ENCODE measurements around the gene IRGC. TPM values are rescaled to one million over a fixed set of nuclear protein-coding genes. Genes with fewer than 3 reads are reported as not detected.
A peak's percentile ranks its signal among the peaks of the same experiment; 100 is the strongest.

IRGC gene
- total and polyA plus RNA-seq, 2 experiments from 2014 or later = not detected

- TF ChIP-seq EZH2 (IDR thresholded peaks at IDR 0.05; ENCODE audit: insufficient read depth, poor library complexity, severe bottlenecking) = no peak
- TF ChIP-seq EZH2phosphoT487 (IDR thresholded peaks at IDR 0.05; ENCODE audit: insufficient read depth, low read depth) = no peak
- Histone ChIP-seq H3K4me3 (peak overlapping the region; percentile 87), H3K27ac (peak overlapping the region; percentile 95), H3F3A (ENCODE audit: insufficient read depth) (peaks cover 67% of the 10 kb centered on the region), H2AFZ (peak overlapping the region; percentile 68), H4K20me1 (ENCODE audit: insufficient read depth) (no peaks in the 10 kb centered on the region), H3K9me3 (ENCODE audit: low read depth) (no peaks in the 10 kb centered on the region), H3K9me2 (ENCODE audit: insufficient read depth) (no peaks in the 10 kb centered on the region), H3K36me3 (ENCODE audit: low read depth) (peaks cover 6% of the 10 kb centered on the region; the same call in 1 of the 2 replicates), H3K4me2 (ENCODE audit: unreplicated experiment) (peak overlapping the region; percentile 99), H3K79me2 (ENCODE audit: insufficient read depth) (peaks cover 31% of the 10 kb centered on the region), H3K4me1 (ENCODE audit: insufficient read depth) (peaks cover 73% of the 10 kb centered on the region), H3K27me3 (replicated peaks; ENCODE audit: insufficient read depth) (no peaks in the 10 kb centered on the region), H3K9ac (peak overlapping the region; percentile 95)
- DNase-seq = peak; percentile 67
- in situ Hi-C loops (cut with MboI) = no loop called here
- 7% methylated on average over 28 of the region's 28 CpGs for WGBS, 2 experiments (ENCODE audit: low coverage in 1 of 2, low lambda C conversion rate in 2 of 2, missing lambda C conversion rate in 2 of 2)
Measured at GRCh38 chr19:43755256-43755801, 39.5 kb downstream of the IRGC start.

GRCh38 chr19:43759515-43759914 is 43.6 kb downstream of the IRGC start:
- H3K9ac ChIP-seq = peak overlapping the region; percentile 16; the same call in 1 of the 2 replicates
- 31% methylated on average over 5 of the region's 5 CpGs for WGBS, 2 experiments (ENCODE audit: low coverage in 1 of 2, low lambda C conversion rate in 2 of 2, missing lambda C conversion rate in 2 of 2)
- peaks cover 77% of the 10 kb centered on the region for H3K4me1 ChIP-seq (ENCODE audit: insufficient read depth)
- no peaks in the 10 kb centered on the region for H3K9me3 ChIP-seq (ENCODE audit: low read depth)
- no peaks in the 10 kb centered on the region for H3K27me3 ChIP-seq (replicated peaks; ENCODE audit: insufficient read depth)
- H3K27ac ChIP-seq = peak overlapping the region; percentile 71
- H3K4me2 ChIP-seq (ENCODE audit: unreplicated experiment) = peak overlapping the region; percentile 29
- TF ChIP-seq EZH2phosphoT487 (IDR thresholded peaks at IDR 0.05; ENCODE audit: insufficient read depth, low read depth) (no peak), EZH2 (IDR thresholded peaks at IDR 0.05; ENCODE audit: insufficient read depth, poor library complexity, severe bottlenecking) (no peak)
- peak; percentile 93 for DNase-seq
- H3F3A ChIP-seq (ENCODE audit: insufficient read depth) = peaks cover 61% of the 10 kb centered on the region
- H2AFZ ChIP-seq = no peak overlapping the region
- no peaks in the 10 kb centered on the region for H3K79me2 ChIP-seq (ENCODE audit: insufficient read depth)
- no peaks in the 10 kb centered on the region for H3K36me3 ChIP-seq (ENCODE audit: low read depth)
- H3K9me2 ChIP-seq (ENCODE audit: insufficient read depth) = no peaks in the 10 kb centered on the region
- in situ Hi-C loops (cut with MboI) = no loop called here
- H3K4me3 ChIP-seq = no peak overlapping the region
- no peaks in the 10 kb centered on the region for H4K20me1 ChIP-seq (ENCODE audit: insufficient read depth)

GRCh38 chr19:43760941-43761340 is 45.1 kb downstream of the IRGC start:
- 86 to 92% methylated on average over 4 of the region's 4 CpGs for WGBS, 2 experiments (ENCODE audit: low coverage in 1 of 2, low lambda C conversion rate in 2 of 2, missing lambda C conversion rate in 2 of 2)
- H3F3A ChIP-seq (ENCODE audit: insufficient read depth) = peaks cover 68% of the 10 kb centered on the region
- TF ChIP-seq EZH2 (IDR thresholded peaks at IDR 0.05; ENCODE audit: insufficient read depth, poor library complexity, severe bottlenecking) = no peak
- no peaks in the 10 kb centered on the region for H4K20me1 ChIP-seq (ENCODE audit: insufficient read depth)
- H3K9me2 ChIP-seq (ENCODE audit: insufficient read depth) = no peaks in the 10 kb centered on the region
- no peak for DNase-seq
- in situ Hi-C loops (cut with MboI) = no loop called here
- H3K9me3 ChIP-seq (ENCODE audit: low read depth) = no peaks in the 10 kb centered on the region
- no peak overlapping the region for H2AFZ ChIP-seq
- H3K4me2 ChIP-seq (ENCODE audit: unreplicated experiment) = no peak overlapping the region
- no peaks in the 10 kb centered on the region for H3K36me3 ChIP-seq (ENCODE audit: low read depth)
- no peaks in the 10 kb centered on the region for H3K27me3 ChIP-seq (replicated peaks; ENCODE audit: insufficient read depth)
- H3K4me1 ChIP-seq (ENCODE audit: insufficient read depth) = peaks cover 86% of the 10 kb centered on the region
- no peaks in the 10 kb centered on the region for H3K79me2 ChIP-seq (ENCODE audit: insufficient read depth)
- no peak overlapping the region for H3K4me3 ChIP-seq
- H3K27ac ChIP-seq = no peak overlapping the region
- no peak overlapping the region for H3K9ac ChIP-seq

GRCh38 chr19:43762814-43763213 is 46.9 kb downstream of the IRGC start:
- no peak for DNase-seq
- no peaks in the 10 kb centered on the region for H3K79me2 ChIP-seq (ENCODE audit: insufficient read depth)
- TF ChIP-seq EZH2 (IDR thresholded peaks at IDR 0.05; ENCODE audit: insufficient read depth, poor library complexity, severe bottlenecking) (no peak), EZH2phosphoT487 (IDR thresholded peaks at IDR 0.05; ENCODE audit: insufficient read depth, low read depth) (no peak)
- H3K9me3 ChIP-seq (ENCODE audit: low read depth) = no peaks in the 10 kb centered on the region
- no peaks in the 10 kb centered on the region for H3K36me3 ChIP-seq (ENCODE audit: low read depth)
- H3K27me3 ChIP-seq (replicated peaks; ENCODE audit: insufficient read depth) = no peaks in the 10 kb centered on the region
- no peak overlapping the region for H3K4me2 ChIP-seq (ENCODE audit: unreplicated experiment)
- H3K9me2 ChIP-seq (ENCODE audit: insufficient read depth) = no peaks in the 10 kb centered on the region
- peaks cover 72% of the 10 kb centered on the region for H3K4me1 ChIP-seq (ENCODE audit: insufficient read depth)
- H3K27ac ChIP-seq = peak overlapping the region; percentile 77
- peaks cover 56% of the 10 kb centered on the region for H3F3A ChIP-seq (ENCODE audit: insufficient read depth)
- H2AFZ ChIP-seq = no peak overlapping the region
- in situ Hi-C loops (cut with MboI) = no loop called here
- no peaks in the 10 kb centered on the region for H4K20me1 ChIP-seq (ENCODE audit: insufficient read depth)
- no peak overlapping the region for H3K4me3 ChIP-seq
- 81 to 86% methylated on average over 3 of the region's 3 CpGs for WGBS, 2 experiments (ENCODE audit: low coverage in 1 of 2, low lambda C conversion rate in 2 of 2, missing lambda C conversion rate in 2 of 2)
- H3K9ac ChIP-seq = no peak overlapping the region
